Gastroesophageal sphincter (tissue), 4 donors: ENCODE measurements around the gene DPYD. TPM values are rescaled to one million over a fixed set of nuclear protein-coding genes. Genes with fewer than 3 reads are reported as not detected.

Experiments used
- ATAC-seq: fragments of 150-250 bp; one replicate; pipeline ENCODE4 v1.9.1; 2016; ENCODE audit warnings: mild to moderate bottlenecking, moderate library complexity
- H3K27ac ChIP-seq, 4 donors: fragments of 200-600 bp; sonication (generic) in 3 of 4; 1 replicate in 3 of 4; 2 replicates in 1 of 4; pipeline ENCODE4 v1.5.1; 2016 to 2019
- H3K27me3 ChIP-seq: fragments of 200-600 bp; sonication (generic); one replicate; pipeline ENCODE4 v1.5.1; 2019
- H3K36me3 ChIP-seq, 2 donors: fragments of 200-600 bp; sonication (generic); one replicate each; pipeline ENCODE4 v1.5.1; 2019; ENCODE audit warnings: control low read depth in 1 of 2
- H3K4me1 ChIP-seq, 3 donors: fragments of 200-600 bp; sonication (generic); 1 replicate in 2 of 3; 2 replicates in 1 of 3; pipeline ENCODE4 v1.5.1; 2016 to 2019; ENCODE audit warnings: control low read depth in 2 of 3
- H3K4me3 ChIP-seq, 2 donors: fragments of 200-600 bp; sonication (generic); one replicate each; pipeline ENCODE4 v1.5.1; 2019; ENCODE audit warnings: mild to moderate bottlenecking in 1 of 2, moderate library complexity in 1 of 2
- H3K9me3 ChIP-seq, 3 donors: fragments of 200-600 bp; sonication (generic); one replicate each; pipeline ENCODE4 v1.5.1; 2017 to 2019; ENCODE audit warnings: control low read depth in 2 of 3
- EP300 ChIP-seq: sonication (generic); formaldehyde crosslinking; IDR thresholded peaks from one replicate; pipeline ENCODE4 v1.6.1; 2017; ENCODE audit warnings: antibody characterized with exemption, mild to moderate bottlenecking
- POLR2A ChIP-seq, 2 donors: fragments of 450-650 bp; IDR thresholded peaks; one replicate each; pipeline ENCODE4 v1.6.1; 2017; ENCODE audit warnings: antibody characterized with exemption in 2 of 2, mild to moderate bottlenecking in 2 of 2, moderate library complexity in 1 of 2
- POLR2AphosphoS5 ChIP-seq: sonication (generic); formaldehyde crosslinking; IDR thresholded peaks from one replicate; pipeline ENCODE4 v1.6.1; 2017; ENCODE audit warnings: antibody characterized with exemption
- WGBS, 2 donors: methylation state at CpG; one replicate each; pipeline ENCODE4 v1.1.5; 2018; ENCODE audit warnings: low coverage in 1 of 2; 5-methylcytosine and 5-hydroxymethylcytosine counted together
- total RNA-seq, 4 donors: library from RNA; depleted of rRNA; stranded (reverse); fragments of >200 nt; gene quantifications; one replicate each; pipeline ENCODE4 v1.1.0, GENCODE V29; 2016
- TF ChIP-seq, protein P1 (sequence below), 4 experiments: fragments of 200-600 bp in 2 of 4; fragments of 450-650 bp in 2 of 4; sonication (generic) in 1 of 4; IDR thresholded peaks; one replicate each; pipeline ENCODE4 v1.5.1; 2017 to 2019; ENCODE audit warnings: antibody characterized with exemption in 4 of 4, mild to moderate bottlenecking in 2 of 4, moderate library complexity in 2 of 4

The DPYD gene
- total RNA-seq, 4 donors from 2014 or later = 31.2 to 53.0 (median 43.2) TPM

- no peak overlapping the region for H3K4me3 ChIP-seq
- no peaks in the 10 kb centered on the region for H3K27me3 ChIP-seq
- TF ChIP-seq, protein P1, sequence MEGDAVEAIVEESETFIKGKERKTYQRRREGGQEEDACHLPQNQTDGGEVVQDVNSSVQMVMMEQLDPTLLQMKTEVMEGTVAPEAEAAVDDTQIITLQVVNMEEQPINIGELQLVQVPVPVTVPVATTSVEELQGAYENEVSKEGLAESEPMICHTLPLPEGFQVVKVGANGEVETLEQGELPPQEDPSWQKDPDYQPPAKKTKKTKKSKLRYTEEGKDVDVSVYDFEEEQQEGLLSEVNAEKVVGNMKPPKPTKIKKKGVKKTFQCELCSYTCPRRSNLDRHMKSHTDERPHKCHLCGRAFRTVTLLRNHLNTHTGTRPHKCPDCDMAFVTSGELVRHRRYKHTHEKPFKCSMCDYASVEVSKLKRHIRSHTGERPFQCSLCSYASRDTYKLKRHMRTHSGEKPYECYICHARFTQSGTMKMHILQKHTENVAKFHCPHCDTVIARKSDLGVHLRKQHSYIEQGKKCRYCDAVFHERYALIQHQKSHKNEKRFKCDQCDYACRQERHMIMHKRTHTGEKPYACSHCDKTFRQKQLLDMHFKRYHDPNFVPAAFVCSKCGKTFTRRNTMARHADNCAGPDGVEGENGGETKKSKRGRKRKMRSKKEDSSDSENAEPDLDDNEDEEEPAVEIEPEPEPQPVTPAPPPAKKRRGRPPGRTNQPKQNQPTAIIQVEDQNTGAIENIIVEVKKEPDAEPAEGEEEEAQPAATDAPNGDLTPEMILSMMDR (IDR thresholded peaks at IDR 0.05) = no peak
- TF ChIP-seq POLR2AphosphoS5 = no peak
- no peak for TF ChIP-seq EP300
- no peak for TF ChIP-seq POLR2A (IDR thresholded peaks at IDR 0.05)
- no peak overlapping the region for H3K27ac ChIP-seq
- no peaks in the 10 kb centered on the region for H3K36me3 ChIP-seq
- peaks cover 0 to 7% (median 0%) of the 10 kb centered on the region in 3 donors for H3K4me1 ChIP-seq
- peaks cover 0 to 5% (median 0%) of the 10 kb centered on the region in 3 donors for H3K9me3 ChIP-seq
- no peak for ATAC-seq
- WGBS, 2 donors = 45 to 82% methylated on average over 1 of the region's 1 CpG
Measured at GRCh38 chr1:97158691-97159096, 762.1 kb downstream of the DPYD start.

- WGBS, 2 donors = 91 to 94% methylated on average over 1 of the region's 1 CpG
- ATAC-seq = no peak
- no peak overlapping the region for H3K27ac ChIP-seq
- H3K9me3 ChIP-seq = no peaks in the 10 kb centered on the region
- H3K4me3 ChIP-seq = no peak overlapping the region
- H3K36me3 ChIP-seq = no peaks in the 10 kb centered on the region
- H3K27me3 ChIP-seq = no peaks in the 10 kb centered on the region
- H3K4me1 ChIP-seq = peaks cover 0 to 7% (median 0%) of the 10 kb centered on the region in 3 donors
- no peak for TF ChIP-seq POLR2A (IDR thresholded peaks at IDR 0.05)
Measured at GRCh38 chr1:97157991-97158390, 762.8 kb downstream of the DPYD start.

DNA sequence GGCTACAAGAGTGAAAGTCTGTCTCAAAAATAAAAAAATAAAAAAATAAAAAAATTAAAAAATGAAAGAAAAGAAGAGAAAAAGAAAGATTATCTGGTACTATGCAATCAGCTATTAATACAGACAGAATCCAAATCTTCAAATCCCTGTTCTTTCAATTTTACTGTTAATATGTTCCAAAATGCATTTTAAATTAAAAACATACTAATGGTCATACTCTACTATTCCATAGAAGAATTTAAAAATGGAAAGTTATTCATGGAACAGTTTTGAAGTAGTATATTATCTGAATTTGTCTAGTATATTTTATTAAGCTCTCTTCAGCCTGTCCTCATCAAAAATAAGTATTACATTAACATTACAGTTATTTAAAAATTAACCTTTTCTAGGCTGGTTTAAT is 769.2 kb downstream of the DPYD start:
- Histone ChIP-seq H3K4me3 (no peak overlapping the region), H3K4me1 (no peaks in the 10 kb centered on the region), H3K27ac (no peak overlapping the region), H3K36me3 (no peaks in the 10 kb centered on the region), H3K27me3 (no peaks in the 10 kb centered on the region), H3K9me3 (no peaks in the 10 kb centered on the region)
- ATAC-seq = no peak
- no peak for TF ChIP-seq POLR2AphosphoS5
- TF ChIP-seq, protein P1 (IDR thresholded peaks at IDR 0.05) = no peak
- no peak for TF ChIP-seq EP300
- no peak for TF ChIP-seq POLR2A (IDR thresholded peaks at IDR 0.05)

DNA sequence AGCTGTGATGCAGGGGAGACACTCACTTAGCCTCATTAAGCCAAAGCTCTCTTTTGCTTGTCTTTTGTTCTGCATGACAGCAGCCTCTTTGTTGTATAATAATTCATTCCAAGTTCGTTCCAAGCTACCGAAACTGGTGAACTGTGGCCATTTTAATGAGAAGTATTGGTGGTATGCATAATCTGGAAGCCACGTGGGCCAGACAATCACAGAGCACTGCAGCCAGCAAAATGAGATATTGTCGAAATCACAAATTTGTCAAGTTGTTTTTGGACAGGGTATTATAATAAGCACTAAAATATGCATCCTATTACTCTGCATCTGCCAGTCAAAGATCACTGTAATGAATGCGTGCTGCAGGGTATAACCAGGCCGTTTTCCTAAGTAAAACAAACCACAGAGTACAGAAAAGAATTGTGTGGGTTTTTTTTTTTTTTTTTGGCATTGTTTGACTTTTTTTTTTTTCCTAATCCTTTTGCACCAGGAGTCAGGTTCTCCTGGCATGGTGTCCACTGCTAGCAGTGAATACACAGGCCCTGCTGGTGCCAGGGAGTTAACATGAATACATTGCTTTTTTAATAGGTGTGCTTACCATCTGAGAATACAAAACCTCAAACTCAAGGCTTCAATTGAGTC is 775.4 kb downstream of the DPYD start:
- no peak for ATAC-seq

DNA sequence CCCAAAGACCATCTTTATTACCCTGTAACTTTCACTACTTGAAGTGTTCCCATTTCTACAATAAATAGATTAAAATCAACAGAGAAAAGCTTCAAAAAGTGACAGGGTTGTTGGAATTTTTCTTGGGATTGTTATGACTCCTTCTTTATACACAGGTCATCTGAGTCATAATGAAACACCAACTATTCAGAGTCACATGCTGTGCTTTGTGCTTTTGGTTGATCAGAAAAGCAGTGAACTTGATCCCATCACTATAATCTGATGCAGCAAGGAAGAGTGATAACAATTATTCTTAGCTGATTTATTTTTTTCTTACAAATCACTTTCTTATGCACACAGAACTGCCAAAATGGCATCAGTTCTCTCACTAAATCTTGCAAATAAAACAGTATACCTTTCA is 776.3 kb downstream of the DPYD start:
- Histone ChIP-seq H3K9me3 (no peaks in the 10 kb centered on the region), H3K36me3 (no peaks in the 10 kb centered on the region), H3K4me3 (no peak overlapping the region), H3K27ac (no peak overlapping the region), H3K27me3 (no peaks in the 10 kb centered on the region), H3K4me1 (peaks cover 0 to 25% (median 9%) of the 10 kb centered on the region in 3 donors)
- ATAC-seq = no peak
- no peak for TF ChIP-seq POLR2AphosphoS5
- TF ChIP-seq POLR2A (IDR thresholded peaks at IDR 0.05) = no peak
- TF ChIP-seq, protein P1 (IDR thresholded peaks at IDR 0.05) = no peak
- TF ChIP-seq EP300 = no peak

More for the DNA sequence above, 775.4 kb downstream of the DPYD start:
- Histone ChIP-seq H3K4me3 (no peak overlapping the region), H3K27ac (no peak overlapping the region), H3K9me3 (no peaks in the 10 kb centered on the region), H3K27me3 (no peaks in the 10 kb centered on the region), H3K4me1 (peaks cover 0 to 25% (median 9%) of the 10 kb centered on the region in 3 donors), H3K36me3 (no peaks in the 10 kb centered on the region)
- 22 to 45% methylated on average over 6 of the region's 6 CpGs for WGBS, 2 donors
- no peak for TF ChIP-seq POLR2AphosphoS5
- TF ChIP-seq, protein P1 (IDR thresholded peaks at IDR 0.05) = no peak
- TF ChIP-seq EP300 = no peak
- no peak for TF ChIP-seq POLR2A (IDR thresholded peaks at IDR 0.05)
